ENCODE data around the gene NR2F1-AS1. TPM values are rescaled to one million over a fixed set of nuclear protein-coding genes. Genes with fewer than 3 reads are reported as not detected.

The NR2F1-AS1 gene
- total and polyA plus RNA-seq, 2 of the 4 experiments (the other 2 are of a cell fraction) = 12.5 to 12.8 TPM

- intact Hi-C loops (cut with micrococcal nuclease) (no loop called here), in situ Hi-C loops (cut with MboI; ENCODE audit: low sequenced_read_pairs) (no loop called here), dilution Hi-C loops (cut with HindIII; ENCODE audit: low sequenced_read_pairs, unreplicated experiment) (no loop called here)
- DNase-seq (peak; percentile 83), ATAC-seq (ENCODE audit: low read depth) (peak; percentile 56)
- Histone ChIP-seq H2BK120ac (ENCODE audit: low read depth, low read length) (peak overlapping the region; percentile 91; the same call in 1 of the 2 replicates), H2AK5ac (ENCODE audit: low read depth, low read length) (no peak overlapping the region), H3K18ac (ENCODE audit: low read depth, low read length) (peak overlapping the region; percentile 70; the same call in 1 of the 2 replicates), H3K56ac (ENCODE audit: extremely low read depth, insufficient read depth, low read length) (no peak overlapping the region), H3K27me3 (ENCODE audit: control insufficient read depth, insufficient read depth, low read length) (no peaks in the 10 kb centered on the region), H2BK15ac (ENCODE audit: low read depth, low read length) (peak overlapping the region; percentile 77; the same call in 1 of the 3 replicates), H3K14ac (replicated peaks; ENCODE audit: low read depth, low read length) (peak overlapping the region; percentile 47), H2BK20ac (ENCODE audit: low read depth, low read length) (no peak overlapping the region), H3K4me2 (ENCODE audit: low read depth, low read length) (peak overlapping the region; percentile 66; the same call in 1 of the 2 replicates), H3K4me3 (ENCODE audit: insufficient read depth, low read depth, low read length) (no peak overlapping the region), H2AFZ (replicated peaks; ENCODE audit: low read length, poor library complexity) (no peak overlapping the region), H3K27ac (ENCODE audit: insufficient read depth, low read length) (no peak overlapping the region), H4K20me1 (ENCODE audit: insufficient read depth, low read length) (no peaks in the 10 kb centered on the region), H3K23ac (ENCODE audit: low read depth, low read length) (peak overlapping the region; percentile 69; the same call in 1 of the 2 replicates), H2AK9ac (replicated peaks; ENCODE audit: low read depth, low read length, poor library complexity) (no peak overlapping the region), H3K4ac (ENCODE audit: low read depth, low read length) (peak overlapping the region; percentile 39; the same call in 1 of the 2 replicates), H3K36me3 (ENCODE audit: control insufficient read depth, insufficient read depth, low read length) (peaks cover 2% of the 10 kb centered on the region; the same call in 1 of the 2 replicates), H3K9me1 (ENCODE audit: insufficient read depth, low read length) (no peaks in the 10 kb centered on the region; the same call in 1 of the 2 replicates), H3K4me1 (ENCODE audit: control insufficient read depth, insufficient read depth, low read length) (peaks cover 3% of the 10 kb centered on the region; the same call in 1 of the 2 replicates), H4K91ac (ENCODE audit: insufficient read depth, low read depth, low read length) (no peak overlapping the region; the same call in 1 of the 2 replicates), H4K8ac (ENCODE audit: low read depth in 2 of 2, low read length in 2 of 2) (peak overlapping the region; percentile 2 to 32; a peak in 2 of 4 replicates), H4K5ac (ENCODE audit: low read depth, low read length) (peak overlapping the region; percentile 60; the same call in 1 of the 2 replicates), H3K9ac (ENCODE audit: low read depth, low read length) (no peak overlapping the region), H3K9me3 (ENCODE audit: control insufficient read depth, insufficient read depth, low read length) (no peaks in the 10 kb centered on the region), H2BK5ac (ENCODE audit: low read depth, low read length, poor library complexity, severe bottlenecking) (peak overlapping the region; percentile 76), H3K79me1 (ENCODE audit: low read depth in 1 of 2, low read length in 2 of 2) (peaks cover 7 to 13% of the 10 kb centered on the region in 2 experiments; a peak in 2 of 4 replicates)
- no CpG with 5 or more reads among the region's 4 CpGs for WGBS, 2 experiments (ENCODE audit: extremely low coverage in 2 of 2, insufficient read length in 1 of 2)
- no TSS peak for BruUV-seq (replicated peaks)
- ChIA-PET CTCF (interaction anchor here (0.6 to 1.0 kb wide), 2 partner anchors 166 to 807 kb away, joined by 4 to 5 read pairs; no protein-coding TSS in a partner anchor), POLR2A (ENCODE audit: unreplicated experiment) (no interaction called here)
- TF ChIP-seq MXI1 (IDR thresholded peaks at IDR 0.05; ENCODE audit: borderline replicate concordance, low read depth, low read length) (no peak), CEBPB (IDR thresholded peaks at IDR 0.05; ENCODE audit: low read depth, low read length) (no peak), POLR2A (IDR thresholded peaks at IDR 0.05; ENCODE audit: low read depth, low read length) (no peak), NFE2L2 (IDR thresholded peaks at IDR 0.05; ENCODE audit: low read depth, low read length) (no peak), MAZ (IDR thresholded peaks at IDR 0.05; ENCODE audit: borderline replicate concordance, low read depth, low read length) (no peak), FOS (IDR thresholded peaks at IDR 0.05; ENCODE audit: low read depth, low read length) (no peak), SMC3 (IDR thresholded peaks at IDR 0.05; ENCODE audit: low read depth, low read length) (no peak), USF2 (IDR thresholded peaks at IDR 0.05; ENCODE audit: low read depth, low read length) (no peak), MAFK (IDR thresholded peaks at IDR 0.05; ENCODE audit: low read depth, low read length) (no peak), CHD1 (IDR thresholded peaks at IDR 0.05; ENCODE audit: low read depth, low read length) (no peak), RCOR1 (IDR thresholded peaks at IDR 0.05; ENCODE audit: insufficient replicate concordance, low read length) (no peak), ELK1 (IDR thresholded peaks at IDR 0.05; ENCODE audit: borderline replicate concordance, low read depth, low read length) (no peak), CTCF (conservative IDR thresholded peaks at IDR 0.05; ENCODE audit: low read depth, low read length) (no peak), RAD21 (IDR thresholded peaks at IDR 0.05; ENCODE audit: low read length) (no peak), BHLHE40 (IDR thresholded peaks at IDR 0.05; ENCODE audit: low read depth, low read length) (no peak), RFX5 (IDR thresholded peaks at IDR 0.05; ENCODE audit: low read depth, low read length) (no peak)
These were observed 83.9 kb downstream of the NR2F1-AS1 start for GRCh38 chr5:93497096-93497495.

All from IMR-90 (cell line).